ENCODE results near the gene NAA40.
A peak's percentile ranks its signal among the peaks of the same experiment; 100 is the strongest.
"Not testable (repeated sequence)": the region's sequence is repeated elsewhere in the genome, so short reads cannot be mapped to it uniquely, and the experiment has no call there.

NAA40 gene

DNA sequence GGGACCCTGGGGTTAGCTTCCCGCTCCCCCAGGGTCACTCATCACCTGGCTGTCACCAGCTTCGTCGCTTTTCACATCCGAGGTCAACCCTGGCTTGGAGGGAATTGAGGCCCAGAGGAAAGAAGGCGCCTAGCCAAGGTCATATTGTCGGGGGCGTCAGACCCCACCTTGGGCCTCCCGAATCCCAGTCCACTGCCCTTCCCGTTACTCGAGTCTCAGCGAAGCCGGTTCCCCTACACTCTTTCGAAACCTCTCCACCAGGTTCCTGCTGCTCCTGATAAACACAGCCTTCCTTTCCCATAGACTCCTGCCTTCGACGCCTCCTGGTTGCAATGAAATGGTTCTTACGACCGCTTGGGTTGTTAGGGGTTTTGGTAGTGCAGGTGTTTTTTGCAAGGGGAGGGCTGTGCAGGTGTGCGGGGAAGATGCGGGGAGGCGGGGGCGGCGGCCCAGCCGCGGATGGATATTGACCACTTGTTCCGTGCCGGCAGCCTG is 642 bp downstream of the NAA40 start:
- DNase-seq (ENCODE audit: low read depth in 2 of 2): no peak

DNA sequence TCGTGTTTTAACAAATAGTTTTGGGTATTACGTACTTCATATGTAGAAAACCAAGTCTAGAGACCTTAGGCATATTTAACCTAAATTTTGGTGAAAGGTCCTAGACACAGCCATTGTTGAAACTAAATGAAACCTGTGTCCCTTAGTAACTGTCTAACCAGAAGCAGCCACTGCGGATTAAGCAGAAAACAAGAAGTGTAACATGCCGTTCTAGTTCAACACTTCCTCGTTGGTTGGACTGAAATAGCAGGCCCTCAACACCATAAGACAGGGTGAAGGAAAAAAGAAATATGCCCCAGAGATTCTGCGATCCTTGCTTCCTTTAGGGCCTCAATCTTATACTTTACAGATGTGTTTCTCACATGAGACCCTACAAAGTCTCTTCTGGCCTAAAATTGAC is 2.0 kb downstream of the NAA40 start:
- no peak for DNase-seq (ENCODE audit: low read depth in 2 of 2)

- DNase-seq (ENCODE audit: low read depth in 2 of 2): no peak
These were observed 3.1 kb downstream of the NAA40 start for GRCh38 chr11:63941901-63942300.

GRCh38 chr11:63942803-63943202 is 4.0 kb downstream of the NAA40 start:
- no peak for DNase-seq (ENCODE audit: low read depth in 2 of 2)

DNA sequence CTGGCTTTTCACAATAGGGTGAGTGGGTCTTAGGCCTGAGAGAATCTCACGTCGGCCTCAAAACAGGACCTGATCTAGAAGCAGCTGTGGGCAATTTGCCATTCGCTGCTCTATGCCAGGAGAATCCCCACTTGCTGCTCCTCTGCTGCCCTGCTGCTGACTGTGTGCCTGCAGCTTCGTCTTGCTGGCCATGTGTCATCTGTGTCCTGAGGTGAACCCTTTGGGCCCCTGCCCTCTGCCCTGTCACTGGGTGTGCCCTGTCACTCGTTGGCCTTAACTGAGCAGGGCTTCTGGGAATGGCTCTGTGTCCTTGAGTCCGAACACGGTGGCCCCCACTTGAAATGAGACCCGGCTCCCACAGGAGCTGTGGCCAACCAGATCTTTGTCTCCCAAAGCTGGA is 6.2 kb downstream of the NAA40 start:
- DNase-seq (ENCODE audit: low read depth in 2 of 2): no peak

GRCh38 chr11:63945477-63946163 is 6.8 kb downstream of the NAA40 start:
- peak; percentile 32 to 42 for DNase-seq (ENCODE audit: low read depth in 2 of 2)

DNA sequence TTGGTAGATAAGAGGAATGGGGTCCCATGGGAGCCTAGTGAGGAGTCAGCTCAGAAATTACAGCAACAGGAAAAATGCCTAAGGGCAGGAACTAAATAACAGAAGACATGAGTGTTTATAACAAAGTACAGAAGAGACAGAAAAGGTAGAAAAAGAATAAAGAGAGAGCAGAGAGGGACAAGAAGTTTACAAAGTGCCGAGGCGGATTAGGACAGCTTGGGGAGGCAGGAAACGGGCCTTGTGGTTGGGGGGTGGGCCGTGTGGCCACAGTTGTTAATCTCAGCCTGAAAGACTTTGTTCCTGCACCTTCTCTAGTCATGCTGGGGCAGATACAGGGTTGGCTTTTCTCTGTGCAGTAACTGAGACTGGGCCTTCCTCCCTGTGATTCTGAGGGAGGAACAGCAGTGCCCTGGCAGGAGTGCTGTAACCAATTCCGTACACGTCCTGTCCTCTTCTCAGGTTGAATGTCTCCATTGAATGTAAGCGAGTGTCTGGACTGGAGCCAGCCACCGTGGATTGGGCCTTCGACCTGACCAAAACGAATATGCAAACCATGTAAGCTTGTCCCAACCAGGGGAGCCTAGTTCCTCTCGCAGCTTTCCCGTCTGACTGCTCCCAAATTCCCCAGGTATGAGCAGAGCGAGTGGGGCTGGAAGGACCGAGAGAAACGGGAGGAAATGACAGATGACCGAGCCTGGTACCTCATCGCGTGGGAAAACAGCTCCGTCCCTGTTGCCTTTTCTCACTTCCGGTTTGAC is 13.2 kb downstream of the NAA40 start:
- no peak for DNase-seq (ENCODE audit: low read depth in 2 of 2)

DNA sequence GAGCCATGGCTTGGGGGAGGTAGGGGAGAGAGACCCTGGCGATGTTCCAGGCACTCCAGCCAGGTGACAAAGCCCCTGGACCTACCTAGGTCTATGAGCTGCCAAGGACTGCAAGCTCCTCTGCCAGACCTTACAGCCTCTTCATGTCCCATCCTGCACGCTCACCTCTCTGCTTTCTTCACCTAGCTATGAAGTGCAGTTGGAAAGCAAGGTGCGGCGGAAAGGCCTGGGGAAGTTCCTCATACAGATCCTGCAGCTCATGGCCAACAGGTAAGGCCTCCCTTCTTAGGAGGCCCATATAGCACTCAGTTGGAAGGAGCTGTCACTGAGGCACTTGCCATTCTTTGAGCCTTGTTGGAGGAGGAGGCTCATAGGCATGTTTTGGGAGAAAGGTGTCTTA is 13.8 kb downstream of the NAA40 start:
- DNase-seq (ENCODE audit: low read depth in 2 of 2): no peak

GRCh38 chr11:63958008-63958407 is 19.2 kb downstream of the NAA40 start:
- DNase-seq (ENCODE audit: low read depth in 2 of 2): no peak

DNA sequence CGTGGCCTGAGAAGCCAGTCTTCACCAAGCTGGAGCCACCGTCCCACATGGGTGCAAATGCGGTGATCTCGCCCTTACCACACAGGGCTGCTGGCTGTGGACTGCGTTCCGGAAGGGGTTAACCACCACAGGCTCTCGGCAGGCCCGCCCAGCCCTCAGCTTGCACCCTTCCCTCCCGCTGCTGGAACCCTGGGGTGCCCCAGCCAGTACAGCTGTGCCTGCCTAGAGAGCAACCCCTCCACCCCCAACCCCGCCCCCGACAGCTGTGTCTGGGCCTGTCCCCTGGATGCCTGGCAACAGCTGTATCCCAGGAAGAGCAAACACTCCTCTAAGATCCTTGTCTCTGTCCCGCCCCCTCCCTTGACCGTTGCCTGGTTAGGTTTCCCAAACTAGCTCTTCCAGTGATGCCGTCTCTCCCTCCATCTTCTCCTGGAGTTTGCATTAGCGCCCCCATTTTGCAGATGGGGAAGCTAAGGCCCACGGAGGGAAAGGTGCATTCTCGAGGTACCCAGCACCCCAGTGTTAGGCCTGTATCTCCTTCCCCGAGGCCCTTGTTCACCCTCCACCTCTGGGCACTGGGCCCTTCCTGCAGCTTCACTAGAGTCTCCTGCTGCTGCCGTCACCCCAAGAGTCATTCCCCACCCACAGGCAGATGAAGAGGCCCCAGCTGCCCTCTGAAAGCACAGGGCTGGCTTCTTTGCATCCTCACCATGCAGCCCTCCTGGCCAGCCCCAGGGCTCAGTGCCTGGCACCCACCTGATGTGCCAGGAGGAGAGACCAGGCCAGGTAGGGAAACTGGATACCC is 23.0 kb downstream of the NAA40 start:
- no peak for DNase-seq (ENCODE audit: low read depth in 2 of 2)

DNA sequence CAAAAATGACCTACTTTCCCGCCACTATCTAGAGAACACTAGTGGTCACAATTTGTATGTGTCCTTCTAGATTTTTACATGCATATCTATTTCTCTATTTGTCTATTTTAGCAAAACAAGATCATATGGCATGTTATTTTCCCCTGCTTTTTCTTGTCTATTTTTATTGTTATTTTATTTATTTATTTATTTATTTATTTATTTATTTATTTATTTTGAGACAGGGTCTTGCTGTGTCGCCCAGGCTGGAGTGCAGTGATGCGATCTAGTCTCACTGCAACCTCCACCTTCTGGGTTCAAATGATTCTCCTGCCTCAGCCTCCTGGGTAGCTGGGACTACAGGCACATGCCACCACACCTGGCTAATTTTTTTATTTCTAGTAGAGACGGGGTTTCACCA is 25.1 kb downstream of the NAA40 start:
- not testable (repeated sequence) for DNase-seq (ENCODE audit: low read depth in 2 of 2)

- DNase-seq (ENCODE audit: low read depth in 2 of 2): no peak
These were observed 27.6 kb downstream of the NAA40 start for GRCh38 chr11:63966444-63966843.

- DNase-seq (ENCODE audit: low read depth in 2 of 2): no peak
These were observed 30.7 kb downstream of the NAA40 start for GRCh38 chr11:63969461-63969860.

- no peak for DNase-seq (ENCODE audit: low read depth in 2 of 2)
These were observed 32.1 kb downstream of the NAA40 start for GRCh38 chr11:63970902-63971301.

DNA sequence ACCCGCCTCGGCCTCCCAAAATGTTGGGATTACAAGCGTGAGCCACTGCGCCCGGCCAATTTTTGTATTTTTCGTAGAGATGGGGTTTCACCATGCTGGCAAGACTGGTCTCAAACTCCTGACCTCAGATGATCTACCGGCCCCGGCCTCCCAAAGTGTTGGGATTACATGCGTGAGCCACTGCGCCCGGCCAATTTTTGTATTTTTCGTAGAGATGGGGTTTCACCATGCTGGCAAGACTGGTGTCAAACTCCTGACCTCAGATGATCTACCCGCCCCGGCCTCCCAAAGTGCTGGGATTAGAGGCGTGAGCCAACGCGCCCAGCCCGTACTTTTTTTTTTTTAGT is 35.1 kb downstream of the NAA40 start:
- DNase-seq (ENCODE audit: low read depth in 2 of 2): not testable (repeated sequence)

GRCh38 chr11:63974259-63975143 is 35.7 kb downstream of the NAA40 start, which contains the start of gene COX8A:
Gene COX8A, plus strand, starts transcription at chr11:63974620. Its CDS starts 61 bp downstream, at chr11:63974681.
- peak; percentile 78 to 89 for DNase-seq (ENCODE audit: low read depth in 2 of 2)

- DNase-seq (ENCODE audit: low read depth in 2 of 2): no peak
These were observed 39.9 kb downstream of the NAA40 start for GRCh38 chr11:63978551-63979239.

DNA sequence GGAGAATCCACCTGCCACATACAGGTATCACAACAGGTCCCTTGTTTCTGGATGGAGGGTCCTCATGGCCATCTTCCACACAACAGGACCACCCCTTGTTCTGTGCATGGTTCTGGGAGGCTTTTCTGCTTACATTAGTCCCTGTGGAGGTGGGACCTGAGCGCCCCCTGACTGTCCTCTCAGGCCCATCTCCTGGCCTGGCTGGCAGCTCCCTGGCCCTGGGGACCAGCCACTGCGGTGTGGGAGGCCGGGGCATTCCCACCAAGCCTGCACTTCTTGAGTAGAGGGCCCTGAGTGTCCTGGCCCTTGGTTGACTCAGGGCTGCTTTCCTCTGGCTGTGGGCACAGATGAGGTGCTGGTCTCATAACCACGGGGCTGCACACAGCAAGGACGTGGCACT is 40.6 kb downstream of the NAA40 start:
- no peak for DNase-seq (ENCODE audit: low read depth in 2 of 2)

DNA sequence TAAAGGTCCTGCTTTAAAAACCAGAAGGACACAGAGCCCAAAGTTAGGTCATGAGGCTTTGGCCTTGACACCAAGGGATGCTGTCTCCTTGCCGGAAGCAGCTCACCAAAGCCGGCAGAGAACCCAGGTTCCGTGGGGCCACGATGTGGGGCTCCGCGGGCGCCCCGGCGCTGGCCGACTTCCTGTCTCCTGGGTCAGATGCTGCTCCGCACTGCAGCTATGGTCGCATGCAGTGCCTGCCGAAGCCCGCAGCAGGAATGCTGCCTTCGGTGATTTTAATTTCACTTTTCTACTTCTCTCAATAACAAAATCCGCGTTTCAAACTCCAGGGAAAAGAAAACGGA is 47.0 kb downstream of the NAA40 start:
- DNase-seq (ENCODE audit: low read depth in 2 of 2): peak in 1 of 2 donors; percentile 54

- peak; percentile 78 to 80 for DNase-seq (ENCODE audit: low read depth in 2 of 2)
These were observed 47.5 kb downstream of the NAA40 start, which contains the start of gene OTUB1 for GRCh38 chr11:63986156-63986931. Gene OTUB1, plus strand, starts transcription at chr11:63986438. Its CDS starts 19 bp downstream, at chr11:63986457.

Measured in stimulated activated CD4-positive, alpha-beta T cell treated with anti-CD3 and anti-CD28 coated beads, Interleukin-1b, Interleukin-23, amount 100 ng/mL, for 4 hours (primary cell).